GM21737 (cell line): Measurements from ENCODE around the gene ZSWIM7.

ENCODE experiments used
- ATAC-seq: cut with Tn5 transposase; IDR thresholded peaks from one replicate; pipeline ENCODE4 v1.9.1; 2021; ENCODE audit warnings: mild to moderate bottlenecking, moderate library complexity; ENCODE audit not compliant: unreplicated experiment

The ZSWIM7 gene

GRCh38 chr17:15935891-15936290 is 63.6 kb downstream of the ZSWIM7 start:
- no peak for ATAC-seq

GRCh38 chr17:15934866-15935265 is 64.6 kb downstream of the ZSWIM7 start:
- ATAC-seq, result no peak

GRCh38 chr17:15931394-15931793 is 68.1 kb downstream of the ZSWIM7 start:
- no peak for ATAC-seq

- ATAC-seq, result no peak
Observed at GRCh38 chr17:15930426-15930825, 69.1 kb downstream of the ZSWIM7 start.

- no peak for ATAC-seq
Observed at GRCh38 chr17:15929941-15930340, 69.6 kb downstream of the ZSWIM7 start.

- no peak for ATAC-seq
Observed at GRCh38 chr17:15928286-15928785, 71.2 kb downstream of the ZSWIM7 start.
